GM21723 (cell line): ENCODE data around the gene RAB17.

Experiments used
- ATAC-seq: cut with Tn5 transposase; IDR thresholded peaks from one replicate; pipeline ENCODE4 v1.9.1; 2021; ENCODE audit warnings: mild to moderate bottlenecking, moderate library complexity; ENCODE audit not compliant: unreplicated experiment

The RAB17 gene

GRCh38 chr2:237581326-237581725 lies 9.2 kb downstream of the RAB17 start:
- no peak for ATAC-seq

- no peak for ATAC-seq
Observed at GRCh38 chr2:237577956-237578870, 12.3 kb downstream of the RAB17 start.

- no peak for ATAC-seq
Observed at GRCh38 chr2:237577458-237577857, 13.1 kb downstream of the RAB17 start.

GRCh38 chr2:237576974-237577373 lies 13.6 kb downstream of the RAB17 start:
- no peak for ATAC-seq

GRCh38 chr2:237575869-237576862 lies 14.4 kb downstream of the RAB17 start:
- no peak for ATAC-seq

GRCh38 chr2:237574894-237575868 lies 15.4 kb downstream of the RAB17 start:
- no peak for ATAC-seq

GRCh38 chr2:237574467-237574866 lies 16.1 kb downstream of the RAB17 start:
- no peak for ATAC-seq

- no peak for ATAC-seq
Observed at GRCh38 chr2:237573721-237574415, 16.7 kb downstream of the RAB17 start.

- ATAC-seq: no peak
Observed at GRCh38 chr2:237572742-237573101, 17.8 kb downstream of the RAB17 start.

- ATAC-seq: peak; percentile 84
Observed at GRCh38 chr2:237572021-237572741, 18.4 kb downstream of the RAB17 start.

- ATAC-seq: no peak
Observed at GRCh38 chr2:237571551-237571950, 19.0 kb downstream of the RAB17 start.

GRCh38 chr2:237570776-237571335 lies 19.7 kb downstream of the RAB17 start:
- ATAC-seq: no peak

- ATAC-seq: no peak
Observed at GRCh38 chr2:237569896-237570295, 20.6 kb downstream of the RAB17 start.

- no peak for ATAC-seq
Observed at GRCh38 chr2:237569041-237569440, 21.5 kb downstream of the RAB17 start.

- no peak for ATAC-seq
Observed at GRCh38 chr2:237568121-237568660, 22.3 kb downstream of the RAB17 start.

- no peak for ATAC-seq
Observed at GRCh38 chr2:237567276-237568029, 23.1 kb downstream of the RAB17 start.

GRCh38 chr2:237566401-237567235 lies 23.9 kb downstream of the RAB17 start, which contains the start of gene PRLH:
Gene PRLH (plus strand): TSS chr2:237566574. CDS start chr2:237566574, 0 bp downstream.
- ATAC-seq: no peak
